HuH-7.5 (cell line): Measurements from ENCODE around the gene NCEH1.

Source experiments
- DNase-seq: peaks from one replicate; pipeline ENCODE4 v3.0.0; 2011; ENCODE audit warnings: low spot score

The NCEH1 gene

DNA sequence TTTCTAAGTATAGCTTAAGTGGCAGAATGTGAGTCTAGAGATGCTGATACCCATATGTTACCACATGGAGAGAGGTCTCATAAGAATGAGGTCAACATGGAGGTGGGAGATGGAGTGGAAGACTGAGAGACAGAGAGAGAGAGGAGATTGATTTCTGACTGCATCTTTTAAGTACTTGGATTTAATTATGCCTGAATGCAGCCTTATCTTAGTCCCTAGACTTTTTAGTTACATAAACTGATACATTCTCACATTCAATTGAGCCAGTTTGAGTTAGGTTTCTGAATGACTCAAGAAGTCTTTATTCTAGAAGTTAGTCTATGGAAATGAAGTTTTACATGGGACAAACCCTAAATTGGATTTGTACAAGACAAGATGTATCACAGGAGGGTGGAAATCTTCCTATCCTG is 129.1 kb downstream of the NCEH1 start:
- no peak for DNase-seq

DNA sequence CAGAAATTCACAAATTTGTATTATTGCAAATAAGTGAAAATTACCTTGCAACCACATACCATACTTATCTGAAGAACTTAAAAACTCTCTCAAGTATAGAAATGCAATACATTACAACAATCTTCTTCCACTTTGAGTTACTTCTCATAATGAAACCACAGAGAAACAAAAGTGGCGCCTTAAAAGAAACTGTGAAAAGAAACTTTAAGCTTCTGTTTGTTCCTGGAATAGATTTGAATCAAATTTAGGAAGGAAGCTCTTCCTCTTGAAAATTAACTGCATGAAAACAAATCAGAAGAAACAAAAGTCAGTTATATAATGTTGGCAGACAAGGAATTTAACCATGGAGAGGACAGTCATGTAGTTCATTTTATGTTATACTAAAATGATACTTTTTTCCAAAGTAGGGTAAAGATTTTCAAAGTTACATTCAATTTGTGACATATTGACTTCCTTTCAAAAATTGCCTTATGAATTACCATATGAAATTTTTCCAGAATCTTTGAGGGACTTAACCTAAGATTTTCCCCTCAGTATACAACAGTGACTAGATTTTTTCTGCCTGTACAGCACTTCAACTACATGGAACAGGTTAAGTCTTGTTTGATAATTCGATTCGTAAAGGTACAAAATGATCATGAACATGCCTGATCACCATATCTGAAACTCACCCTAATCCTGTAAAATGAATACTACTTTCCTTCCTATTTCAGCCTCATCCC is 130.0 kb downstream of the NCEH1 start:
- no peak for DNase-seq
